Measurements from ENCODE around the gene CPVL. TPM values are rescaled to one million over a fixed set of nuclear protein-coding genes. Genes with fewer than 3 reads are reported as not detected.
A peak's percentile ranks its signal among the peaks of the same experiment; 100 is the strongest.

CPVL gene
- total RNA-seq, 1 donor from 2014 or later, result 86.3 TPM

DNA sequence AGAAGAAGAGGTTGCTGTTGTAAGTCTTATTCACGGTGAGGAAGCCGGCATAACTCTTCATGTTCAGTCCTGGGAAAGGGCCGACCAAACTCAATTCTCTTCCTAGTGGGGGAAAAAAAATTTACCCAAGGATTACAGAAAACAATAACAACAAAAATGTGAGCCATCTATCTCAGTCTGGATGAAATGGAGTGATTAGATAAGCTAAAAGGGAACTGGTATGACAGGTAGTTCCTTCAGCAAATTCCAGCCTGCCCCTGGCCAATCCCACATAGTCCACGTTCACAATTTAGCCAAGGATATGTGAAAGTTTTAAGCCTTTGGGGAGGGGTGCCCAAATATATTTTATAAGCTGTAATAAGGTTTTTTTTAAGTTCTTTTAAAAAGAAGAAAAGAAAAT is 33.6 kb downstream of the CPVL start:
- DNase-seq, result no peak
- Histone ChIP-seq H3K27me3 (ENCODE audit: low read depth) (no peaks in the 10 kb centered on the region), H3K4me1 (peaks cover 23% of the 10 kb centered on the region), H3K27ac (replicated peaks) (no peak overlapping the region), H3K9me3 (replicated peaks) (no peaks in the 10 kb centered on the region), H3K36me3 (no peaks in the 10 kb centered on the region), H3K4me3 (no peak overlapping the region)
- TF ChIP-seq CTCF (IDR thresholded peaks at IDR 0.05; ENCODE audit: borderline replicate concordance), result no peak
- intact Hi-C loops (cut with micrococcal nuclease), result no loop called here

- TF ChIP-seq CTCF (IDR thresholded peaks at IDR 0.05; ENCODE audit: borderline replicate concordance), result no peak
- no peaks in the 10 kb centered on the region for H3K36me3 ChIP-seq
- H3K27me3 ChIP-seq (ENCODE audit: low read depth), result no peaks in the 10 kb centered on the region
- peaks cover 15% of the 10 kb centered on the region for H3K4me1 ChIP-seq
- intact Hi-C loops (cut with micrococcal nuclease), result loop anchor here (10.0 kb wide), 1 partner anchor 155 kb away; the partner anchor contains the start of gene TRIL
- H3K4me3 ChIP-seq, result no peak overlapping the region
- H3K9me3 ChIP-seq (replicated peaks), result no peaks in the 10 kb centered on the region
- DNase-seq, result no peak
- no peak overlapping the region for H3K27ac ChIP-seq (replicated peaks)
Measured at GRCh38 chr7:29109899-29110298, 36.4 kb downstream of the CPVL start.

DNA sequence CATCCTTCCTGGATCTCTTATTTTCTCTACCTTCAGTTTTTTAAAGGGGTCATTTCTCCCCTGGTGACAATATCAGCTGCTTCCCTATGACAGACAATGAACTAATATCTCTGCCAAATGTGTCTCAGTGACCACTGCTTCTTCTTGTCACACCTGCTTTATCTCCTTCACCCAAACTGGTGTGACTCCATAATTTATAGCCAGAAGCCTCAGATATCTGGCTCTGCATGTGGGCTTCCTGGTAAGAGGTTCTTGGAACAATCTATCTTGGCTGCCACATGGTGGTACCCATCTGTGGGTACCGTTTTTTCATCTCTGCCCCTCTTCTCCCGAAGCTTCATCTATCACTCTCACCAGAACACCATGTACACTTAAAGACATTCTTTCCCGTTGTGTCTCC is 37.0 kb downstream of the CPVL start:
- Histone ChIP-seq H3K27me3 (ENCODE audit: low read depth) (no peaks in the 10 kb centered on the region), H3K27ac (replicated peaks) (no peak overlapping the region), H3K4me3 (no peak overlapping the region), H3K36me3 (no peaks in the 10 kb centered on the region), H3K9me3 (replicated peaks) (no peaks in the 10 kb centered on the region), H3K4me1 (peaks cover 15% of the 10 kb centered on the region)
- no peak for TF ChIP-seq CTCF (IDR thresholded peaks at IDR 0.05; ENCODE audit: borderline replicate concordance)
- no peak for DNase-seq
- intact Hi-C loops (cut with micrococcal nuclease), result loop anchor here (10.0 kb wide), 1 partner anchor 155 kb away; the partner anchor contains the start of gene TRIL

DNA sequence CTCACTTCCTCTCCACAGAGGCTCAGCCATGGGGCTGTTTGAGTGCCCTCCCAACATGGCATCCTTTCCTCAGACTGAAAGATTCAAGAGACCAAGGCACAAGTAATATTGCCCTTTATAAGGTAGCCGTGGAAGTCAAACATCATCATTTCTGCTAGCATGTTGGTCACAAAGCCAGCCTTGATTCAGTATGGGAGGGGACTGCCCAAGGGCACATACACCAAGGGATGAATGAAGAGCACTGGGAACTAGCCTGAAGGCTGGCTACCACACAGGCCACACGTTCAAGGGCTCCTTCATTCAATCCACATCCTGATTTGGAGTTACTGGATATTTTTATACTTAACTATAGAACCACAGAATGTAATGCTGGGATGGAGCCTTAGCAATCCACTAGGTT is 39.3 kb downstream of the CPVL start:
- Histone ChIP-seq H3K4me1 (peaks cover 20% of the 10 kb centered on the region), H3K9me3 (replicated peaks) (no peaks in the 10 kb centered on the region), H3K4me3 (no peak overlapping the region), H3K27me3 (ENCODE audit: low read depth) (no peaks in the 10 kb centered on the region), H3K27ac (replicated peaks) (no peak overlapping the region), H3K36me3 (no peaks in the 10 kb centered on the region)
- no peak for TF ChIP-seq CTCF (IDR thresholded peaks at IDR 0.05; ENCODE audit: borderline replicate concordance)
- intact Hi-C loops (cut with micrococcal nuclease), result loop anchor here (10.0 kb wide), 1 partner anchor 152 kb away; the partner anchor contains the start of gene TRIL
- DNase-seq, result no peak

DNA sequence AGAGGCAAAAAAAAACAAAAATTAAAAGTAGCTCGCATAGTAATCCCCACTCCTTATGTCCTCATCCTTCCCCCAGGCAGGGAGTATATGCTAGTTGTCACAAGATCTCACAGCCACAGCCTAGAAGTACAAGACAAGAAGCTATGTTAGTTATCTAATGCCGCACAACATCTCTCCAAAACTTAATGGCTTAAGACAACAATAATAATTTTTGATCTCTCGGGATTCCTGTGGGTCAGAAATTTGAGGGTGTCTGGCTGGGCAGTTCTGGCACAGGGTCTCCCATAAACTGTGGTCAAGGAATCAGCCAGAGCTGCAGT is 39.7 kb downstream of the CPVL start:
- Histone ChIP-seq H3K36me3 (no peaks in the 10 kb centered on the region), H3K27me3 (ENCODE audit: low read depth) (no peaks in the 10 kb centered on the region), H3K4me1 (peaks cover 22% of the 10 kb centered on the region), H3K4me3 (no peak overlapping the region), H3K27ac (replicated peaks) (no peak overlapping the region), H3K9me3 (replicated peaks) (no peaks in the 10 kb centered on the region)
- intact Hi-C loops (cut with micrococcal nuclease), result loop anchor here (1.0 to 10.0 kb wide), 2 partner anchors 152 to 184 kb away; partner anchors contain the start of gene TRIL
- DNase-seq, result no peak
- peak; percentile 3 for TF ChIP-seq CTCF (IDR thresholded peaks at IDR 0.05; ENCODE audit: borderline replicate concordance)
